Stimulated activated naive B cell treated with anti-CD40 and anti-IgM and Interleukin-4, amounts not matched to agents 10 μg/mL and 1 μg/mL and 100 μg/mL, for 72 hours (primary cell): ENCODE results near the gene FOXD1.
A peak's percentile ranks its signal among the peaks of the same experiment; 100 is the strongest.
"Not testable (repeated sequence)": the region's sequence is repeated elsewhere in the genome, so short reads cannot be mapped to it uniquely, and the experiment has no call there.

Source experiments
- ATAC-seq, 2 donors: fragments of 150-1000 bp; cut with Tn5 transposase; replicated peaks; 2 replicates each; pipeline ENCODE4 v1.10.0; 2021; ENCODE audit warnings: moderate library complexity in 1 of 2
- DNase-seq: peaks from one replicate; pipeline ENCODE4 v3.0.0; 2021
- H3K27ac Mint-ChIP-seq: one replicate; pipeline ENCODE4 v1.8.0; 2022; ENCODE audit warnings: mild to moderate bottlenecking, mixed read lengths
- H3K27me3 Mint-ChIP-seq, 2 donors: one replicate each; pipeline ENCODE4 v1.8.0; 2022; ENCODE audit warnings: mixed read lengths in 2 of 2
- H3K36me3 Mint-ChIP-seq, 2 donors: one replicate each; pipeline ENCODE4 v1.8.0; 2022; ENCODE audit warnings: mixed read lengths in 2 of 2, mild to moderate bottlenecking in 1 of 2
- H3K4me1 Mint-ChIP-seq, 2 donors: one replicate each; pipeline ENCODE4 v1.8.0; 2022; ENCODE audit warnings: mixed read lengths in 2 of 2, mild to moderate bottlenecking in 1 of 2
- H3K4me3 Mint-ChIP-seq, 2 donors: one replicate each; pipeline ENCODE4 v1.8.0; 2022; ENCODE audit warnings: mild to moderate bottlenecking in 2 of 2, mixed read lengths in 2 of 2, moderate library complexity in 1 of 2
- H3K9me3 Mint-ChIP-seq, 2 donors: one replicate each; pipeline ENCODE4 v1.8.0; 2022; ENCODE audit warnings: mixed read lengths in 2 of 2, mild to moderate bottlenecking in 1 of 2

The FOXD1 gene

GRCh38 chr5:73422164-73422563 lies 26.4 kb downstream of the FOXD1 start:
- Mint-ChIP-seq H3K27ac (no peak overlapping the region), H3K9me3 (peaks cover 0 to 2% of the 10 kb centered on the region in 2 donors), H3K27me3 (peaks cover 59 to 83% of the 10 kb centered on the region in 2 donors), H3K4me3 (no peak overlapping the region), H3K4me1 (peaks cover 7 to 23% of the 10 kb centered on the region in 2 donors), H3K36me3 (no peaks in the 10 kb centered on the region)
- ATAC-seq: no peak
- no peak for DNase-seq

GRCh38 chr5:73420666-73421065 lies 27.9 kb downstream of the FOXD1 start:
- H3K4me1 Mint-ChIP-seq: peaks cover 7 to 23% of the 10 kb centered on the region in 2 donors
- H3K27ac Mint-ChIP-seq: no peak overlapping the region
- DNase-seq: no peak
- peaks cover 0 to 2% of the 10 kb centered on the region in 2 donors for H3K9me3 Mint-ChIP-seq
- H3K27me3 Mint-ChIP-seq: peaks cover 63 to 81% of the 10 kb centered on the region in 2 donors
- no peaks in the 10 kb centered on the region for H3K36me3 Mint-ChIP-seq
- H3K4me3 Mint-ChIP-seq: no peak overlapping the region
- ATAC-seq: no peak

GRCh38 chr5:73419465-73420390 lies 28.8 kb downstream of the FOXD1 start:
- H3K4me3 Mint-ChIP-seq: peak overlapping the region; percentile 16 to 55
- DNase-seq: no peak
- H3K4me1 Mint-ChIP-seq: peaks cover 7 to 23% of the 10 kb centered on the region in 2 donors
- peak overlapping the region; percentile 59 for H3K27ac Mint-ChIP-seq
- ATAC-seq: no peak
- H3K36me3 Mint-ChIP-seq: no peaks in the 10 kb centered on the region
- peaks cover 69 to 87% of the 10 kb centered on the region in 2 donors for H3K27me3 Mint-ChIP-seq
- H3K9me3 Mint-ChIP-seq: peaks cover 0 to 2% of the 10 kb centered on the region in 2 donors

- Mint-ChIP-seq H3K27ac (peak overlapping the region; percentile 59), H3K27me3 (peaks cover 69 to 87% of the 10 kb centered on the region in 2 donors)
- DNase-seq: no peak
Measured at GRCh38 chr5:73419117-73419464, 29.5 kb downstream of the FOXD1 start.

GRCh38 chr5:73418244-73418691 lies 30.3 kb downstream of the FOXD1 start:
- H3K9me3 Mint-ChIP-seq: peaks cover 0 to 4% of the 10 kb centered on the region in 2 donors
- ATAC-seq (no peak), DNase-seq (no peak)
- H3K36me3 Mint-ChIP-seq: no peaks in the 10 kb centered on the region
- no peak overlapping the region for H3K4me3 Mint-ChIP-seq
- H3K27ac Mint-ChIP-seq: no peak overlapping the region
- H3K27me3 Mint-ChIP-seq: peaks cover 72 to 87% of the 10 kb centered on the region in 2 donors
- peaks cover 7 to 23% of the 10 kb centered on the region in 2 donors for H3K4me1 Mint-ChIP-seq

More at GRCh38 chr5:73419117-73419464, 29.5 kb downstream of the FOXD1 start:
- Mint-ChIP-seq H3K36me3 (no peaks in the 10 kb centered on the region), H3K4me1 (peaks cover 7 to 23% of the 10 kb centered on the region in 2 donors), H3K4me3 (peak overlapping the region; percentile 13 to 16), H3K9me3 (peaks cover 0 to 4% of the 10 kb centered on the region in 2 donors)
- no peak for ATAC-seq

- Mint-ChIP-seq H3K27ac (no peak overlapping the region), H3K36me3 (no peaks in the 10 kb centered on the region), H3K4me1 (peaks cover 7 to 23% of the 10 kb centered on the region in 2 donors), H3K9me3 (peaks cover 0 to 6% of the 10 kb centered on the region in 2 donors), H3K27me3 (peaks cover 73 to 93% of the 10 kb centered on the region in 2 donors), H3K4me3 (no peak overlapping the region)
- DNase-seq (no peak), ATAC-seq (no peak)
Measured at GRCh38 chr5:73417303-73418034, 31.1 kb downstream of the FOXD1 start.

- Mint-ChIP-seq H3K4me1 (peaks cover 7 to 18% of the 10 kb centered on the region in 2 donors), H3K4me3 (no peak overlapping the region), H3K36me3 (no peaks in the 10 kb centered on the region), H3K27ac (no peak overlapping the region), H3K9me3 (peaks cover 0 to 5% of the 10 kb centered on the region in 2 donors), H3K27me3 (peaks cover 60 to 77% of the 10 kb centered on the region in 2 donors)
- ATAC-seq (no peak), DNase-seq (no peak)
Measured at GRCh38 chr5:73415617-73416016, 33.0 kb downstream of the FOXD1 start.

- no peak for DNase-seq
- no peak for ATAC-seq
- Mint-ChIP-seq H3K4me1 (peaks cover 5 to 13% of the 10 kb centered on the region in 2 donors), H3K9me3 (peaks cover 0 to 4% of the 10 kb centered on the region in 2 donors), H3K4me3 (no peak overlapping the region), H3K36me3 (no peaks in the 10 kb centered on the region), H3K27ac (no peak overlapping the region), H3K27me3 (peaks cover 56 to 73% of the 10 kb centered on the region in 2 donors)
Measured at GRCh38 chr5:73415171-73415570, 33.4 kb downstream of the FOXD1 start.

GRCh38 chr5:73412597-73412988 lies 36.0 kb downstream of the FOXD1 start:
- DNase-seq (no peak), ATAC-seq (no peak)
- Mint-ChIP-seq H3K4me1 (no peaks in the 10 kb centered on the region), H3K36me3 (no peaks in the 10 kb centered on the region), H3K27ac (no peak overlapping the region), H3K4me3 (no peak overlapping the region), H3K9me3 (peaks cover 0 to 4% of the 10 kb centered on the region in 2 donors), H3K27me3 (peaks cover 45 to 68% of the 10 kb centered on the region in 2 donors)

GRCh38 chr5:73411936-73412596 lies 36.5 kb downstream of the FOXD1 start:
- peaks cover 0 to 4% of the 10 kb centered on the region in 2 donors for H3K9me3 Mint-ChIP-seq
- no peak overlapping the region for H3K4me3 Mint-ChIP-seq
- peaks cover 40 to 65% of the 10 kb centered on the region in 2 donors for H3K27me3 Mint-ChIP-seq
- no peak for DNase-seq
- H3K27ac Mint-ChIP-seq: no peak overlapping the region
- H3K36me3 Mint-ChIP-seq: no peaks in the 10 kb centered on the region
- no peaks in the 10 kb centered on the region for H3K4me1 Mint-ChIP-seq
- no peak for ATAC-seq

- H3K9me3 Mint-ChIP-seq, ATAC-seq, H3K4me3 Mint-ChIP-seq, DNase-seq, H3K27ac Mint-ChIP-seq, H3K4me1 Mint-ChIP-seq, H3K36me3 Mint-ChIP-seq: not testable (repeated sequence)
- peaks cover 23 to 56% of the 10 kb centered on the region in 2 donors for H3K27me3 Mint-ChIP-seq
Measured at GRCh38 chr5:73409927-73410326, 38.6 kb downstream of the FOXD1 start.

GRCh38 chr5:73405691-73406090 lies 42.9 kb downstream of the FOXD1 start:
- Mint-ChIP-seq H3K27me3 (peaks cover 5 to 35% of the 10 kb centered on the region in 2 donors), H3K27ac (no peak overlapping the region), H3K4me3 (no peak overlapping the region), H3K9me3 (no peaks in the 10 kb centered on the region), H3K36me3 (no peaks in the 10 kb centered on the region), H3K4me1 (no peaks in the 10 kb centered on the region)
- ATAC-seq (no peak), DNase-seq (no peak)

- Mint-ChIP-seq H3K27ac (no peak overlapping the region), H3K36me3 (no peaks in the 10 kb centered on the region)
- no peak for ATAC-seq
Measured at GRCh38 chr5:73399775-73400174, 48.8 kb downstream of the FOXD1 start.

More at GRCh38 chr5:73399775-73400174, 48.8 kb downstream of the FOXD1 start:
- DNase-seq: no peak
- H3K27me3 Mint-ChIP-seq: peaks cover 11 to 20% of the 10 kb centered on the region in 2 donors
- no peaks in the 10 kb centered on the region for H3K4me1 Mint-ChIP-seq
- H3K9me3 Mint-ChIP-seq: no peaks in the 10 kb centered on the region
- no peak overlapping the region for H3K4me3 Mint-ChIP-seq
